ENCODE results near the gene KIAA1958. TPM values are rescaled to one million over a fixed set of nuclear protein-coding genes. Genes with fewer than 3 reads are reported as not detected.
A peak's percentile ranks its signal among the peaks of the same experiment; 100 is the strongest.

Gene KIAA1958
- total RNA-seq, 4 donors from 2014 or later: 5.7 to 11.1 (median 6.8) TPM

GRCh38 chr9:112526973-112527372 lies 40.3 kb downstream of the KIAA1958 start:
- WGBS, 2 donors: 84 to 89% methylated on average over 1 of the region's 1 CpG
- intact Hi-C loops (cut with DNase I; ENCODE audit: low total_unique reads): no loop called here
- TF ChIP-seq CTCF (IDR thresholded peaks at IDR 0.05) (no peak), POLR2A (IDR thresholded peaks at IDR 0.05) (no peak)
- DNase-seq (ENCODE audit: low spot score in 2 of 2): no peak
- no peak overlapping the region for H3K4me3 ChIP-seq (ENCODE audit: low read depth, poor library complexity, severe bottlenecking)

- WGBS, 2 donors: 83 to 87% methylated on average over 2 of the region's 2 CpGs
- intact Hi-C loops (cut with DNase I; ENCODE audit: low total_unique reads): no loop called here
- TF ChIP-seq POLR2A (IDR thresholded peaks at IDR 0.05) (no peak), CTCF (IDR thresholded peaks at IDR 0.05) (no peak)
- H3K4me3 ChIP-seq (ENCODE audit: low read depth, poor library complexity, severe bottlenecking): no peak overlapping the region
- DNase-seq (ENCODE audit: low spot score in 2 of 2): no peak
Measured at GRCh38 chr9:112527959-112528358, 41.3 kb downstream of the KIAA1958 start.

- WGBS, 2 donors: 86 to 92% methylated on average over 2 of the region's 2 CpGs
- intact Hi-C loops (cut with DNase I; ENCODE audit: low total_unique reads): no loop called here
- no peak for TF ChIP-seq CTCF (IDR thresholded peaks at IDR 0.05)
- TF ChIP-seq POLR2A (IDR thresholded peaks at IDR 0.05): no peak
- no peak overlapping the region for H3K4me3 ChIP-seq (ENCODE audit: low read depth, poor library complexity, severe bottlenecking)
- DNase-seq (ENCODE audit: low spot score in 2 of 2): no peak
Measured at GRCh38 chr9:112529316-112529715, 42.7 kb downstream of the KIAA1958 start.

GRCh38 chr9:112530751-112531205 lies 44.2 kb downstream of the KIAA1958 start:
- intact Hi-C loops (cut with DNase I; ENCODE audit: low total_unique reads): no loop called here
- no peak overlapping the region for H3K4me3 ChIP-seq (ENCODE audit: low read depth, poor library complexity, severe bottlenecking)
- TF ChIP-seq CTCF (IDR thresholded peaks at IDR 0.05): no peak
- TF ChIP-seq POLR2A (IDR thresholded peaks at IDR 0.05): no peak
- DNase-seq (ENCODE audit: low spot score in 2 of 2): no peak
- 82 to 89% methylated on average over 6 of the region's 6 CpGs for WGBS, 2 donors

- TF ChIP-seq POLR2A (IDR thresholded peaks at IDR 0.05): no peak
- no peak for TF ChIP-seq CTCF (IDR thresholded peaks at IDR 0.05)
- H3K4me3 ChIP-seq (ENCODE audit: low read depth, poor library complexity, severe bottlenecking): no peak overlapping the region
- DNase-seq (ENCODE audit: low spot score in 2 of 2): no peak
- intact Hi-C loops (cut with DNase I; ENCODE audit: low total_unique reads): no loop called here
- 92% methylated on average over 6 of the region's 6 CpGs for WGBS, 2 donors
Measured at GRCh38 chr9:112531666-112532282, 45.1 kb downstream of the KIAA1958 start.

- no peak overlapping the region for H3K4me3 ChIP-seq (ENCODE audit: low read depth, poor library complexity, severe bottlenecking)
- WGBS, 2 donors: 0 to 15% methylated on average over 1 of the region's 1 CpG
- DNase-seq (ENCODE audit: low spot score in 2 of 2): peak in 1 of 2 donors; percentile 49
- intact Hi-C loops (cut with DNase I; ENCODE audit: low total_unique reads): no loop called here
- TF ChIP-seq CTCF (IDR thresholded peaks at IDR 0.05) (no peak), POLR2A (IDR thresholded peaks at IDR 0.05) (no peak)
Measured at GRCh38 chr9:112532427-112532826, 45.8 kb downstream of the KIAA1958 start.

Data from lower leg skin (tissue), 4 donors.